Nephron (organoid): ENCODE results near the gene RTF2.
A peak's percentile ranks its signal among the peaks of the same experiment; 100 is the strongest.

Experiments
- H3K27ac Mint-ChIP-seq, 3 experiments: 2 replicates each; pipeline ENCODE4 v1.8.0; 2020; ENCODE audit warnings: mixed read lengths in 3 of 3, mild to moderate bottlenecking in 2 of 3, moderate library complexity in 1 of 3
- H3K27me3 Mint-ChIP-seq: 2 replicates; pipeline ENCODE4 v1.8.0; 2021; ENCODE audit warnings: low read depth, mild to moderate bottlenecking, moderate library complexity, mixed read lengths
- H3K36me3 Mint-ChIP-seq: 2 replicates; pipeline ENCODE4 v1.8.0; 2020; ENCODE audit warnings: low read depth, mixed read lengths
- H3K4me1 Mint-ChIP-seq: 2 replicates; pipeline ENCODE4 v1.8.0; 2020; ENCODE audit warnings: mixed read lengths
- H3K4me3 Mint-ChIP-seq, 3 experiments: 2 replicates each; pipeline ENCODE4 v1.8.0; 2020; ENCODE audit warnings: mild to moderate bottlenecking in 3 of 3, mixed read lengths in 3 of 3, moderate library complexity in 2 of 3
- H3K9me3 Mint-ChIP-seq: 2 replicates; pipeline ENCODE4 v1.8.0; 2020; ENCODE audit warnings: mixed read lengths
- TF ChIP-seq, protein P1 (sequence below), 3 experiments: fragments of 200-600 bp; sonication (generic); IDR thresholded peaks; one replicate each; pipeline ENCODE4 v1.5.0; 2021; ENCODE audit warnings: antibody characterized with exemption in 3 of 3; ENCODE audit not compliant: unreplicated experiment in 3 of 3

The RTF2 gene

DNA sequence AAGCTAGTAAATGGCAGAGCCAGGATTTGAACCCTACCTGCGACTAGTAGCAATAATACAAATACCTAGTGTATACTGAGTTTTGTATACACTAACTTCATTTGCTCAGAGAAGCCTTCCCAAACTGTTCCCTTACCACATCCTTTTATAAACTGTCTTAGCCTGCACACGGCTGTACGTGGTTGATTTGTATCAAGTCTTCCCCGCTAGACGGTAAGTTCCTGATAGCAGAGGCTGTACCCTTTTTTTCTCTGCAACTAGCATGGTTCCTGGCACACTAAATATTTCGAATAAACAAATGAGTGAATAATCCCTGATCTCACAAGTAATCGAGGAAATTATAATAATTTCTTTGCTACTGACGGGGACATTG, 636 bp downstream of the RTF2 start:
- Mint-ChIP-seq H3K27ac (peak overlapping the region in 1 of 3 experiments; percentile 92), H3K36me3 (peaks cover 12% of the 10 kb centered on the region), H3K4me1 (peaks cover 21% of the 10 kb centered on the region), H3K4me3 (peak overlapping the region; percentile 99), H3K27me3 (no peaks in the 10 kb centered on the region), H3K9me3 (no peaks in the 10 kb centered on the region)
- TF ChIP-seq, protein P1, sequence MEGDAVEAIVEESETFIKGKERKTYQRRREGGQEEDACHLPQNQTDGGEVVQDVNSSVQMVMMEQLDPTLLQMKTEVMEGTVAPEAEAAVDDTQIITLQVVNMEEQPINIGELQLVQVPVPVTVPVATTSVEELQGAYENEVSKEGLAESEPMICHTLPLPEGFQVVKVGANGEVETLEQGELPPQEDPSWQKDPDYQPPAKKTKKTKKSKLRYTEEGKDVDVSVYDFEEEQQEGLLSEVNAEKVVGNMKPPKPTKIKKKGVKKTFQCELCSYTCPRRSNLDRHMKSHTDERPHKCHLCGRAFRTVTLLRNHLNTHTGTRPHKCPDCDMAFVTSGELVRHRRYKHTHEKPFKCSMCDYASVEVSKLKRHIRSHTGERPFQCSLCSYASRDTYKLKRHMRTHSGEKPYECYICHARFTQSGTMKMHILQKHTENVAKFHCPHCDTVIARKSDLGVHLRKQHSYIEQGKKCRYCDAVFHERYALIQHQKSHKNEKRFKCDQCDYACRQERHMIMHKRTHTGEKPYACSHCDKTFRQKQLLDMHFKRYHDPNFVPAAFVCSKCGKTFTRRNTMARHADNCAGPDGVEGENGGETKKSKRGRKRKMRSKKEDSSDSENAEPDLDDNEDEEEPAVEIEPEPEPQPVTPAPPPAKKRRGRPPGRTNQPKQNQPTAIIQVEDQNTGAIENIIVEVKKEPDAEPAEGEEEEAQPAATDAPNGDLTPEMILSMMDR (IDR thresholded peaks at IDR 0.05; ENCODE audit: unreplicated experiment in 3 of 3) = no peak

DNA sequence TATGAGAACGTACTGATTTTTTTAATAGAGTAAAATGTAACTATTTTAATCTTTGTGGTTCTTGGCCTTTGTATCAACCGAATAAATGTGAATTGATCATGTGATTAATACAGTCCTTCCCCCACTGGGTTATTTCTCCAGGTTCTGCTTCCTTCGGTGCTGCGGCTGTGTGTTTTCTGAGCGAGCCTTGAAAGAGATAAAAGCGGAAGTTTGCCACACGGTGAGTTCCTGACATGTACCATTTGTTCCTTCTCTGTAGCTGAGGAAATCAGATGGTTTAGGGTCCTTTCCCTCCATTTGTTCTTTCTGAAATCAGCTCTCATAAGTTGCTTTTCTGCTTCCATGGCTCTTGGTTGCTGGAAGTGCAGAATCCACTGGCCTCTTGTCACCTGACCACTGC, 15.5 kb downstream of the RTF2 start:
- Mint-ChIP-seq H3K27me3 (no peaks in the 10 kb centered on the region), H3K9me3 (no peaks in the 10 kb centered on the region), H3K4me1 (no peaks in the 10 kb centered on the region), H3K36me3 (peaks cover 77% of the 10 kb centered on the region), H3K4me3 (no peak overlapping the region), H3K27ac (no peak overlapping the region)
- TF ChIP-seq, protein P1 (IDR thresholded peaks at IDR 0.05; ENCODE audit: unreplicated experiment in 3 of 3) = no peak

DNA sequence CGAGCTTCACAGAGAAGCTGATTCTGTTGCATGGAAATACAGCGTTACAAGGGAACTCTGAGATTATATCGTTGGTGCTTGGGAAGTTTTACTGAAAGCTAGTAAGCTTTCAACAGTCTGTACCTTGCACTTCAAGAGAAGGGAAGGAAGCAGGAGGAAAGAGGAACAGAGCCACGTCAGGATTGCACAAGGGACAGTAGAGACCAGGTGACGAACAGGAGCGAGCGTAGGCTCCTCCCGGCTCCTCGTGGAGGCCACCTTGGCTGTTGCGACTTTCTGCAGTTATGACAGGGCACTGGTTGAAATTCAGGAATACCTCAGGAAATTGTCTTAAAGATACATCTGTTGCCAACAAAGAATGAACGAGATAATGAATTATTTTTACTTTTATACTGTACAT, 18.8 kb downstream of the RTF2 start:
- no peaks in the 10 kb centered on the region for H3K9me3 Mint-ChIP-seq
- TF ChIP-seq, protein P1 (IDR thresholded peaks at IDR 0.05; ENCODE audit: unreplicated experiment in 3 of 3) = no peak
- no peak overlapping the region for H3K4me3 Mint-ChIP-seq
- peaks cover 75% of the 10 kb centered on the region for H3K36me3 Mint-ChIP-seq
- no peak overlapping the region for H3K27ac Mint-ChIP-seq
- H3K4me1 Mint-ChIP-seq = no peaks in the 10 kb centered on the region
- no peaks in the 10 kb centered on the region for H3K27me3 Mint-ChIP-seq

DNA sequence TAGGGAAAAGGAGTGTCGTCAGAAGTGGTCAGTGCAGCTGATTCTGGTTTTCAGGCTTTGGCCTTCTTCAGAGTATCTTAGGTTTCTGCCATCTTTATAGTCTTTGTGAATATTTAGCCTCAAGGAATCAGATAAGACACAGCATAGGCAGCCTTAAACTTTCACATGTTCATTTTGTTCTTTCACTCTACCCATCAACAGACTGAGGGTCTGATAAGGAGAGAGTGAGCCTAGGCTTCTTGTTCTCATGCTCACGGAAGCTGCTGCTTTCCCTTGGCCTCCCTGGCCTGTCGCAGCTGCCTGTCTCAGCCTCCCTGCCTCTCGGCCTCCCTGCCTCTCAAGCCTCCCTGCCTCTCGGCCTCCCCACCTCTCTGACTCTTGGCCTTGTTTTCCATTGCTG, 20.1 kb downstream of the RTF2 start:
- H3K27ac Mint-ChIP-seq = no peak overlapping the region
- no peaks in the 10 kb centered on the region for H3K4me1 Mint-ChIP-seq
- no peak overlapping the region for H3K4me3 Mint-ChIP-seq
- H3K27me3 Mint-ChIP-seq = no peaks in the 10 kb centered on the region
- peaks cover 72% of the 10 kb centered on the region for H3K36me3 Mint-ChIP-seq
- H3K9me3 Mint-ChIP-seq = no peaks in the 10 kb centered on the region
- TF ChIP-seq, protein P1 (IDR thresholded peaks at IDR 0.05; ENCODE audit: unreplicated experiment in 3 of 3) = no peak

DNA sequence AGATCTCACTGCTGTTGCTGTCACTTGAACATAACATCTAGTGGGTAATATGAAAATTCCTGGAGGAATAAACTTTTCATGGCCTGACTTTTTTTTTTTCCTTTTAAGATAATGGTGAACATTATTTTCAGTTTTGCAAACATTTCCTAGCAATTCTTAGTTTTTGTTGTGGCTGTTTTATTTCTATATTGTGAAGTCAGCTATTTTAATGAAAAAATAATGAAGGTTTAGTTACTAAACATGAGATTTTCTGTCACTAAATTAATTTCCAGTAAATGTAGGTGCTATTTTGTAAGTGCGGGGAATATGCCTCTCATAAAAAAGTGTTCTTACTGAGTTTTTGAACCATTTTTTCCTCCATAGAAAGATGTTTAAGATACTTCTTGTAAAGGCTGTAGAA, 32.7 kb downstream of the RTF2 start:
- Mint-ChIP-seq H3K27me3 (no peaks in the 10 kb centered on the region), H3K27ac (no peak overlapping the region), H3K9me3 (peaks cover 3% of the 10 kb centered on the region), H3K36me3 (peaks cover 24% of the 10 kb centered on the region), H3K4me3 (no peak overlapping the region), H3K4me1 (peaks cover 3% of the 10 kb centered on the region)
- TF ChIP-seq, protein P1 (IDR thresholded peaks at IDR 0.05; ENCODE audit: unreplicated experiment in 3 of 3) = no peak

DNA sequence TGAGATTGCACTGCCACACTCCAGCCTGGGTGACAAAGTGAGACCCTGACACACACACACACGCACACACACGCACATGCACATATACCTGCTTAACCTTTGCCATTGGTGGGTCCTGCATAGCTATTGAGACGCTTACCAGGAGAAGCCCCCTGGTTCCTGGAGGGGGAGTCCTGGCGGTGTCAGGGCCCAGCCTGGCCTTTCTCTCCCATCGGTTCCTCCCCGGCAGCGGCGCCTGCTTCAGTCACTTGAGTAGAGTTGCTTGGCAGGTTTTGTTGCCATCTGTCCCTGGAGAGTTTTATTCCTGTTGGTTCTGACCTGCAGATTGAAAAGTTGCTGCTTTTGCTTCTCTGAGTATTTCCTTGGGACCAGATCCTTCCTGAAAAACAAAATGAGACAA, 35.5 kb downstream of the RTF2 start:
- peaks cover 6% of the 10 kb centered on the region for H3K4me1 Mint-ChIP-seq
- peaks cover 11% of the 10 kb centered on the region for H3K36me3 Mint-ChIP-seq
- no peak overlapping the region for H3K4me3 Mint-ChIP-seq
- no peak overlapping the region for H3K27ac Mint-ChIP-seq
- TF ChIP-seq, protein P1 (IDR thresholded peaks at IDR 0.05; ENCODE audit: unreplicated experiment in 3 of 3) = no peak
- H3K27me3 Mint-ChIP-seq = no peaks in the 10 kb centered on the region
- no peaks in the 10 kb centered on the region for H3K9me3 Mint-ChIP-seq
